GM18870 (cell line): ENCODE measurements around the gene RBL1.
"Not testable (repeated sequence)": the region's sequence is repeated elsewhere in the genome, so short reads cannot be mapped to it uniquely, and the experiment has no call there.

Experiments
- ATAC-seq: cut with Tn5 transposase; IDR thresholded peaks from one replicate; pipeline ENCODE4 v1.9.1; 2021; ENCODE audit warnings: moderate library complexity; ENCODE audit not compliant: unreplicated experiment

Gene RBL1

DNA sequence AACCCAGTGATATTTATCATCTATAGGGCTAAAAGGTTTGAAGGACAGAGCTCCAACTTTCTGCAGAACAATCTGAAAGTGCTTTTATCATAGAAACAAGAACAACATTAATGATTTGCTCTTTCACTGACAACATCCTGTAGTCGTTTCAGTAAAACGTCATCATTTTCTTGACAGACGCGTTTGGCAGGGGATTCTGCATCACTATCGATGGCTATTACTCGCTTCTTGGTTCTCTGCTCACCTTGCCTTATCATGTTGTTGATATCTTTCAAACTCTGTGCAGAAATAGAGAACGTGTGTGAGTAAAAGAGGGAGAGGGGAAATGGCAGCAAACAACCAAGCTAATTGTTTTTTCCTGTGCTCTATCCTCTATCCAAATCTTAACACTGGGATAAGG lies 97.1 kb downstream of the RBL1 start:
- no peak for ATAC-seq

DNA sequence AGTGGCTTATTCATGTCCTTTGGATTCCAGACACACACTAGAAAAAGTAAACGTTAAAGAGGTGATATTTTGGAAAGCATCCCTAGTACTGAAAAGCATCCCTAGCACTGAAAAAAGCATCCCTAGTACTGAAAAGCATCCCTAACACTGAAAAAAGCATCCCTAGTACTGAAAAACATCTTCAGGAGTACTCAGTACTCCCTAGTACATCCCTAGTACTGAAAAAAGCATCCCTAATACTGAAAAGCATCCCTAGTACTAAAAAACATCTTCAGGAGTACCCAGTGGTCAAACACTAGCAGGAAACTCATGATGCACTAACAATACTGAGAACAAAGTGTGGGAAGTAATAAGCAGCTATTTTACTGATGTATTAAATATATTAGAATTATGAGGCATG lies 98.7 kb downstream of the RBL1 start:
- ATAC-seq: no peak

DNA sequence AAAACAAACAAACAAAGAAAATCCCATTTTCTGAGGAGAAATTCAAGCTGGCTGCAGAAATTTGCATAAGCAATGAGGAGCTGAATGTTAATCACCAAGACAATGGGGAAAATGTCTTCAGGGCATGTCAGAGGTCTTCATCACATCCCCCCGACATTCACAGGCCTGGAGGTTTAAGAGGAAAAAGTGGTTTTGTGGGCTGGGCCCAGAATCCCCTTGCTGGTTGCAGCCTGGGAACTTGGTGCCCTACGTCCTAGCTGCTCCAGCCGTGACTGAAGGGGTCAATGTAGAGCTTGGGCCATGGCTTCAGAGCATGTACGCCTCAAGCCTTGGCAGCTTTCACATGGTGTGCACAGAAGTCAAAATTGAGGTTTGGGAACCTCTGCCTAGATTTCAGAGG lies 101.6 kb downstream of the RBL1 start:
- ATAC-seq: not testable (repeated sequence)

DNA sequence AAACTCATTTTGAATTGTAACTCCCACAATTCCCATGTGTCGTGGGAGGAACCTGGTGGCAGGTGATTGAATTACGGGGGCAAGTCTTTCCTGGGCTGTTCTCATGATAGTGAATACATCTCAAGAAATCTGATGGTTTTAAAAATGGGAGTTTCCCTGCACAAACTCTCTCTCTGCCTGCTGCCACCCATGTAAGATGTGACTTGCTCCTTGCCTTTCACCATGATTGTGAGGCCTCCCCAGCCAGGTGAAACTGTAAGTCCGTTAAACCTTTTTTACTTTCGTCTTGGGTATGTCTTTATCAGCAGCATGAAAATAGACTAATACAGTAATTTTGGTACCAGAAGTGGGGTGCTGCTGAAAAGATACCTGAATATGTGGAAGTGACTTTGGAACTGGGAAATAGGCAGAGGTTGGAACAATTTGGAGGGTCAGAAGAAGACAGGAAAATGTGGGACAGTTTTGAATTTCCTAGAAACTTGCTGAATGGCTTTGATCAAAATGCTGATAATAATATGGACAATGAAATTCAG lies 102.9 kb downstream of the RBL1 start:
- ATAC-seq: no peak

DNA sequence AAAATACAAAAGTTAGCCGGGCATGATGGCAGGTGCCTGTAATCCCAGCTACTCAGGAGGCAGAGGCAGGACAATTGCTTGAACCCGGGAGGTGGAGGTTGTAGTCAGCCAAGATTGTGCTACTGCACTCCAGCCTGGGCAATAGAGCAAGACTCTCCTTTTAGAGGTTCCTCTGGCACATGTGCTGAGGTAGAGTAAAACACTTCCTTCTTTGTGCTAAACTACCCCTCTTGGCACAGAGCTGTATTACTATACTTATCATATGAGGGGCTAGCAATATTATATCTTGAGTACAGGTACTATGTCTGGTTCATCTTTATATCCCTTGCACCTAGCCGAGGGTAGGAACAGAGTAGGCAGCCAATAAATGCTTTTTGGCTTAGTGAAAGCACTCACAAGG lies 104.1 kb downstream of the RBL1 start:
- ATAC-seq: no peak

DNA sequence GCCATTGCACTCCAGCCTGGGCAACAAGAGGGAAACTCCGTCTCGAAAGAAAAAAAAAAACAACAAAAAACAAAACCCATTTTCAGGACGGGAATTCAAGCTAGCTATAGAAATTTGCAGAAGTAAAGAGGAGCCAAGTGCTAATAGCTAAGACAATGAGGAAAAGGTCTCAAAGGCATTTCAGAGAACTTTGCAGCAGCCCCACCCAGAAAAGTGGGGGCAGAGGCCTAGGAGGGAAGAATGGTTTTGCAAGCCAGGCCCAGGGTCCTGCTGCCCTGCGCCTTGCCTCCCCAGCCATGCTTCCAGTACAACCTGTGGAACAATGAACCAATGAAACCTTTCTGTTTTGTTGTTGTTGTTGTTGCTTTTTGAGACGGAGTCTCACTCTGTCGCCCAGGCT lies 106.0 kb downstream of the RBL1 start:
- no peak for ATAC-seq

DNA sequence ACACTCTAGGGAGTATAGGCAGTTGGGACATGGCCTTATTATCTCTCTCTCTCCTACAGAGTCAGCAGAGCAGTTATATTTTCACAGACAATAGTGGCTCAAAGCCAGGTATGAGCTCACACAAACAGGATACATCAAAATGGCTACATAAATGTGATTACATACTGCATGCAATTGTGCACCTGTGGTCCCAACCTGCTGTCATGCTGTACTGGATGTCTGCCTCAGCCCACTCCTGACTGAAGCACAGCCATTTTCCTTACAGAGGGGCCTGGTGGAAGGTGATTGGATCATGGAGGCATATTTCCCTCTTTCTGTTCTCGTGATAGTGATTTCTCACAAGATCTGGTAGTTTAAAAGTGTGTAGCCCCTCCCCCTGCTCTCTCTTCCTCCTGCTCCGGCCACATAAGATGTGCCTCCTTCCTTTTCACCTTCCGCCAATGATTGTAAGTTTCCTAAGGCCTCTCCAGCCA lies 107.3 kb downstream of the RBL1 start:
- no peak for ATAC-seq

DNA sequence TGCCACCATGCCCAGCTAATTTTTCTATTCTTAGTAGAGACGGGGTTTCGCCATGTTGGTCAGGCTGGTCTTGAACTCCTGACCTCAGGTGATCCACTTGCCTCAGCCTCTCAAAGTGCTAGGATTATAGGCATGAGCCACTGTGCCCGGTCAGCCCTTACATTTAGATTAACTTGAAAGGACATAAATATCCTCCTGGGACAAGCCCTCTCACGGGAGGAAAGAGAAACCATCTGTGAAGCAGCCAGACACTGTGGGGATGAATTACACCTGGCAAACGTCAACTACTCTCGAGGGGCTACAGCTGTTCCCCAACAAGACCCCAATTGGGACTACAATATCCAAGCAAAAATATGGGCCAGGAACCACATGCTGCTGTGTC lies 111.5 kb downstream of the RBL1 start:
- no peak for ATAC-seq

DNA sequence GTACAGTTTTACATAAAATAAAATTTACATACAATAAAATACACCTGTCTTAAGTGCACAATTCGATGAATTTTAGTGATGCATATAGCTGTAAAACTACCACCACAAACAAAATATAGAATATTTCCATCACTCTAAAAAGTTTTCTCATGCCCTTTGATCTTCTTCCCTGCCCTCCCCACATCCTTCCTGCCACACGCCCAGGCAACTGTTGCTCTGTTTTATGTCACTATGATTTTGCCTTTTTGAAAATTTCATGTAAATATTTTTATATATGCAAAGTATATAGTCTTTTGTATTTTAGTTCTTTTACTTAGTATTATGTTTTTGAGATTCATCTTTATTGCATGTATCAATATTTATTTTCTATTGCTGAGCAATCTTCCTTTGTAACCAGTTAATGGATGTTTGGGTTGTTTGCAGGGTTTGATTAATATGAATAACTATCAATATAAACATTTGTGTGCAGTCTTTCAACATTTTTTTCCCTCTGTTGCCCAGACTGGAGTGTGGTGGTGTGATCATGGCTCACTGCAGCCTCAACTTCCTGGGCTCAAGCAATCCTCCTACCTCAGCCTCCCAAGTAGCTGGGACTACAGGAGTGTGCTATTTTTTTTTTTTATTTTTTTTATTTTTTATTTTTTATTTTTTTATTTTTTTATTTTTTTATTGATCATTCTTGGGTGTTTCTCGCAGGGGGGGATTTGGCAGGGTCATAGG lies 120.5 kb downstream of the RBL1 start:
- no peak for ATAC-seq

DNA sequence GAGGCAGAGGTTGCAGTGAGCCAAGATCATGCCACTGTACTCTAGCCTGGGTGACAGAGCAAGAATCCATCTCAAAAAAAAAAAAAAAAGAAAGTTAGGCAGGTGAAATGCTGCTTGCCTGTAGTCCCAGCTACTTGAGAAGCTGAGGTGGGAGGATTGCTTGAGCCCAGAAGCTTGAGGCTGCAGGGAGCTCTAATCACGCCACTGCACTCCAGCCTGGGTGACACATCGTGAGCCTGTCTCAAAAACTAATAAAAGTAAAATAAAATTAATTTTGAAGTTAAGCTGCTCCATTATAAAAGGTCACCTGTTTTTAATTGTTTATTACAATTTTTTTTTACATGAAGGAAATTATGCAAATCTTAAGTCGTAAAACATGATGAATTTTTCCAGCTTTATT lies 121.1 kb downstream of the RBL1 start:
- no peak for ATAC-seq

DNA sequence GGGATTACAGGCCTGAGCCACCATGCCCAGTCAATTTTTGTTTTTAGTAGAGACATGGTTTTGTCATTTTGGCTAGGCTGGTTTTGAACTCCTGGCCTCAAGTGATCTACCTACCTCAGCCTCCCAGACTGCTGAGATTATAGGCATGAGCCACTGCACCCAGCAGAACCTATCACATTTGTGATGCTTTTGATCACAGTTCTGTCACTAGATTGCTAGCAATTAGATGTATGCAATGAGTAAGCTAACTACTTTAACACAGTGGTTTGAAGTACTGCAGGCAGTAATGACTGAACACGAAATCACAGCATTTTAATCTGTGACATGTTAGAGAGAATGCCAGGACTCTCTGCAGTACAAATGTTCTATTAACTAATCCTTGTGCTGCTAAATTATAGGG lies 124.7 kb downstream of the RBL1 start:
- no peak for ATAC-seq

DNA sequence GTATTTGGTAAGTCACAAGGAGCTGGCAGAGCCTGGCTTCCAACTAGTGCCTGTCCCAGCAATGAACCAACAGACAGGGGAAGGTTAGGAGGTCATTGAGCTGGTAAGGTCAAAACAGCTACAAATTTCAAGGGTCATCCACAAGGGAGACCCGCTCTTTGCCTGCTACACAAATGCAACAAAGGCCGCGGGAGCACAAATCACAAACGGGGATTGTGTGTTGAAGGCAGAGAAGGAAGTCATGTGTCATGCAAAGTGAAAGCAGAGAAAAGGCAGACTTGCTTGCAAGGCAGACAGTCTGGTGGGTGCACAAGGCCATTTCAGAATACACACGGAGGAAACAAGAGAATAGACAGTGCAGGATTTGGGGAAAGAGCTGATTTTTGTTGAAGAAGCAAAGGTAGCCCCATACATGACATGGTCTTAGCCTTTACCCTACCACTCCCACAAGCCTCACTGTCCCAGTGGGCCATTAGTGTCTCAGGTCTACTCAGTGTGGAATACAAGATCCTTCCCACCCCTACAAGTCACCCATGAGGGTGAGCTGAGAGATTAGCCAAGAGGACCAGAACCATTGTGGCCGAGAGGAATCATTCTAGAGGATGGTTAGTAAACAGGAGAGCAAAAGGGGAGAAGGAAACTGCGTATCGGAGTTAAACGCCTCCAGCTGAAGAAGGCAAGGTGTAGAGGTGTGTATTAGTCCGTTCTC lies 126.2 kb downstream of the RBL1 start:
- ATAC-seq: no peak

DNA sequence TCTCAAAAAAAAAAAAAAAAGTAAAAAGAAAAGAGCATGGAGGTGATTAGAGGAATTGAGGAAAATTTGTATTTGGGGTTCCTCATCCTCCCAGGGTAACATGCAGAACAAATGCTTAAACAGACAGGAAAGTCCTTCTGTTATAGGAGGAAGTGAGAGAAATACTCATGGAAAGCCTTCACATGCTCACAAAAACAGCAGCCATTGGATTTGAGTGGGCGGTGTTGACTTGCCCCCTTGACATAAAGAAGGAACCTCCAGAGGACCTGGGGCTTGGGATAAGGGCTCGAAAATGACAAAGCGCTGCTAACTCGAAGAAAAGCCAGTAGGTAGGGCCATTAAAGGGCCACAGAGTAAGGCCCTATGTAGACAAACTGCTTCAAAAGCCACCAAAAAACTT lies 126.7 kb downstream of the RBL1 start:
- no peak for ATAC-seq

DNA sequence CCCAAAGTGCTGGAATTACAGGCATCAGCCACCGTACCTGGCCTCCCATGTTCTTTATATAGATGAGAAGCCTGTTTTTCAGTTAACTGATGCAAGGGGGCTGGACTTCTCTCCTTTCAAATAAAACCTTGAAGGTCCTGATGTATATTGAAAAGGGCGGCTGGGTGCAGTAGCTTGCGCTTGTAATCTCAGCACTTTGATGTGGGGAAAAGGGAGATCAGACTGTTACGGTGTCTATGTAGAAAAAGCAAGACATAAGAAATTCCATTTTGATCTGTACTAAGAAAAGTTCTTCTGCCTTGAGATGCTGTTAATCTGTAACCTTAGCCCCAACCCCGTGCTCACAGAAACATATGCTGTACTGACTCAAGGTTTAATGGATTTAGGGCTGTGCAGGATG lies 128.2 kb downstream of the RBL1 start:
- ATAC-seq: no peak

DNA sequence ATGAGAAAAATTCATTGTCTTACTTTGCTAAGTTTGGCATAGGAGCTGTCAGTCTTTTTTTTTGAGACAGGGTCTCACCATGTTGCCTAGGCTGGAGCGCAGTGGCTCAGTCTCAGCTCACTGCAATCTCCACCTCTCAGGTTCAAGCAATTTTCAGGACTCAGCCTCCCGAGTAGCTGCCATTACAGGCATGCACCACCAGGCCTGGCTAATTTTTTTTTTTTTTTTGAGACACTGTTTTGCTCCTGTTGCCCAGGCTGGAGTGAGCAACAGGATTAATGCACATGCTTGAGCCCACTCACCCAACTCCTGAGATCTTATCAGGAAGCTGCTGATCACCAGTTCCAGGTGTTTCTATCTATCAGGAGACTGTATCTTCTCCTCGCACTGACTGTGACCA lies 128.8 kb downstream of the RBL1 start:
- not testable (repeated sequence) for ATAC-seq

DNA sequence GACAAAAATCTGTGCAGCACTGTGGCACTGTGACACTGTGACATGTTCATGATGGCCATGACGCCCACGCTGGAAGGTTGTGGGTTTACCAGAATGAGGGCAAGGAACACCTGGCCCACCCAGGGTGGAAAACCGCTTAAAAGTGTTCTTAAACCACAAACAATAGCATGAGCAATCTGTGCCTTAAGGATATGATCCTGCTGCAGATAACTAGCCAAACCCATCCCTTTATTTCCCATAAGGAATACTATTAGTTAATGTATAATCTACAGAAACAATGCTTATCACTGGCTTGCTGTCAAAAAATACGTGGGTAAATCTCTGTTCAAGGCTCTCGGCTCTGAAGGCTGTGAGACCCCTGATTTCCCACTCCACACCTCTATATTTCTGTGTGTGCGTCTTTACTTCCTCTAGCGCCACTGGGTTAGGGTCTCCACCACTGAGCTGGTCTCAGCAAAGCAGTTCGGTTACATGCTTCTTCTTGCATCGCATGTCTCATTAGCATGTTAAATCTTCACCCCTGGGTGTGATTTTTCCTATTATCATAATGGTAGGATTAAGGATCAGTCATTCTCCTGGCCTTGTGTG lies 133.3 kb downstream of the RBL1 start:
- ATAC-seq: not testable (repeated sequence)

DNA sequence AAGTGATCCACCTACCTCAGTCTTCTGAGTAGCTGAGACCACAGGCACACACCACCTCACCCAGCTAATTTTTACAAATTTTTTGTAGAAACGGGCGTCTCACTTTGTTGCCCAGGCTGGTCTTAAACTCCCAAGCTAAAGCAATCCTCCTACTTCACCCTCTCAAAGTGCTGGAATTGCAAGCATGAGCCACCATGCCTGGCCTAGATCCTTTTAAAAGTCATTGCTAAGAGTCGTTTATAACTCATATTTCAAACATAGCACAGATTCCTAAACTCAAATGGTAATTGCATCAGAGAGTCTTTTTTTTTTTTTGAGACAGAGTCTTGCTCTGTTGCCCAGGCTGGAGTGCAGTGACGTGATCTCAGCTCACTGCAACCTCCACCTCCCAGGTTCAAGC lies 136.6 kb downstream of the RBL1 start:
- no peak for ATAC-seq

DNA sequence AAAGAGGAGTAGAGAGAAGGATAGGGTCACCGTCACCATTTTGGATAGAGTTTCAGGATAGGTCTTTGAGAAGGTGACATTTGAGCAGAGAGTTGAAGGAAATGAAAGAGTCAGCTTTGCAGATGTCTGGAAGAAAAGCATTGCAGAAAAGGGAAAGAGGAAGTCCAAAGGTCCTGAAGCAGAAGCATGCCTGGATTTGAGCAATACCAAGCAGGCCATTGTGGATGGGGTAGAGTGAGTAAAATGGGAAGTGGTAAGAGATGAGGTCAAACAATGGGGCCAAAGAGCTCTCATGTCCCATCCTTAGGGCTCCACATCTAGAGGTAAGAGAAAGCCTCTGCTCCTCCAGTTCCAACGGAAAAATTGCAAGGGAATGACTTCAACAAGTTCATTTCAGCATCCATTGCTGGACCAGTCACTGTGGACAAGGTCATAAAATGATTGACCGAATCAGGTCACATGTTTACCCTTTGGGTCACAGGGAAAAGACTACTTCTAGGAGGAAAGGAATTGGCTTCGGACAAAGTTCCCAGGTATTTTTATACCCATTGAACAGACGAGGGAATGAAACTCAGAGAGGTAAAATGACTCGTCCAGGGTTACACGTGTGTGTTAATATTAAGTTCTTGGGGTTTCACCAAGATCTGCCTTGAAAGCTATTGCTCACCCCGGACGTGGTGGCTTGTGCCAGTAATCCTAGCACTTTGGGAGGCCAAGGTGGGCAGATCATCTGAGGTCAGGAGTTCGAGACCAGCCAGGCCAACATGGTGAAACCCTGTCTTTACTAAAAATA lies 137.7 kb downstream of the RBL1 start:
- ATAC-seq: no peak

DNA sequence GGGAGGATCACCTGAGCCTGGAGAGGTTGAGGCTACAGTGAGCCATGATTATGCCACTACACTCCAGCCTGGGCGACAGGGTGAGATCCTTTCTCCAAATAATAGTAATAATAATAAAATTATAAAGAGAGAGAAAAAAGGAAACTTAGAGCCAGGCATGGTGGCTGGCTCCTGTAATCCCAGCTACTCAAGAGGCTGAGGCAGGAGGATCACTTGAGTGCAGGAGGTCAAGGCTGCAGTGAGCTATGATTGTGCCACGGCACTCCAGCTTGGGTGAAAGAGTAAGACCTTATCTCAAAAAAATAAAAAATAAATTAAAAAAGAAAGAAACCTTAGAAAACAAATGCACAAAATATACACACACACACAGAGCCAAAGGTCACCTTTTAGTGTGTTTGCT lies 139.1 kb downstream of the RBL1 start:
- ATAC-seq: no peak

DNA sequence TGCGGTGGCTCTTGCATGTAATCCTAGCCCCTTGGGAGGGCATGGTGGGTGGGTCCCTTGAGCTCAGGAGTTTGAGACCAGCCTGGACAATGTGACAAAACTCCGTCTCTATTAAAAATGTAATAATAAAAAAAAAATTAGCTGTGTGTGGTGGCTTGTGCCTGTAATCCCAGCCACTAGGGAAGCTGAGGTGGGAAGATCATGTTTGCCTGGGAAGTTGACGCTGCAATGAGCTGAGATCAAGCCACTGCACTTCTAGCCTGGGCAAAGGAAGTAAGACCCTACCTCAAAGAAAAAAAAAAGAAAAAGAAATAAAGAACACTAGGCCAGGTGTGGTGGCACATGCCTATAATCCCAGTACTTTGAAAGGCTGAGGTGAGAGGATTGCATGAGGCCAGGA lies 139.8 kb downstream of the RBL1 start:
- no peak for ATAC-seq
